ENCODE measurements around the gene AQP1.

Gene AQP1

GRCh38 chr7:30884881-30885280, 26.8 kb upstream of the AQP1 start:
- no peak for DNase-seq (ENCODE audit: low read depth)

DNA sequence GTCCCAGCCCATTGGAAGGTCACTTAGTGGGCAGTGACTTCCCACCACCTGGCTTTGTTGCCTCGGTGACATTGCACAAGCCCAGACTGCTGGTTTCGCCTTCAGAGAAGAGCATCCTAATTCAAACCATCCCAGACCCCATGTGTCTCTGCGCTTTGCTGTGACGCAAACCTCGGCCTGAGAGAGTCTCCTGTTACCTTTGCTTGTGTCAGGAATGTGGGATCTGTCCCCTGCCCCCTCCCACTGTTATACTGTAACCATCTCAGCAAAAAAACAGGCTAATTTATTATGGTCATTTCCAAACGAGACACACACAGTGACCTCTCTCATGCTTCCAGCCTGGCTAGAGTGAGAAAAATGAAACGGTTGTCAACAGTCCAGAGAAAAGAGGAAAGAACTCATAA, 25.0 kb upstream of the AQP1 start:
- peak; percentile 59 for DNase-seq (ENCODE audit: low read depth)

GRCh38 chr7:30887464-30887872, 24.2 kb upstream of the AQP1 start:
- DNase-seq (ENCODE audit: low read depth) = no peak

- DNase-seq (ENCODE audit: low read depth) = peak; percentile 83
These were observed 22.9 kb upstream of the AQP1 start for GRCh38 chr7:30888747-30889146.

DNA sequence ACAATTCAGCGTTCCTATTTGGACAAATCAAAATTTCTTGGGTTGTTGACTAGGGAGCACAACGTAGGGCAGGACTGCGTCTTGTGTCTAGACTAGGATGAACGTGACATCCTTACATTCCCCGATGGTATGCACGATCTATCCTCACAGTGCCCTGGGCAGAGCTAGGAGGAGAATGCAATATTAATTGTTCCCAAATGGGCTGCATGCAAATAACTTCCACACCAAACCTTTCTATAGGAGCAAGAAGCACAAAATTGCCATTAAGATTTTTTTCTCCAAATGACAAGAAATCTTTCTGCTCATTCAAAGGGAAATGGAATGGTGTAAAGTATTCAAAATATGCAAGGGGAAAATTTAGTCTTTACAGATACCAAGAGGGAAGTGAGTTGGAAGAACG, 21.4 kb upstream of the AQP1 start:
- no peak for DNase-seq (ENCODE audit: low read depth)

- no peak for DNase-seq (ENCODE audit: low read depth)
These were observed 18.3 kb upstream of the AQP1 start for GRCh38 chr7:30893357-30893756.

GRCh38 chr7:30894009-30894408, 17.6 kb upstream of the AQP1 start:
- no peak for DNase-seq (ENCODE audit: low read depth)

GRCh38 chr7:30894866-30895605, 16.6 kb upstream of the AQP1 start:
- DNase-seq (ENCODE audit: low read depth) = no peak

GRCh38 chr7:30896036-30896435, 15.6 kb upstream of the AQP1 start:
- no peak for DNase-seq (ENCODE audit: low read depth)

DNA sequence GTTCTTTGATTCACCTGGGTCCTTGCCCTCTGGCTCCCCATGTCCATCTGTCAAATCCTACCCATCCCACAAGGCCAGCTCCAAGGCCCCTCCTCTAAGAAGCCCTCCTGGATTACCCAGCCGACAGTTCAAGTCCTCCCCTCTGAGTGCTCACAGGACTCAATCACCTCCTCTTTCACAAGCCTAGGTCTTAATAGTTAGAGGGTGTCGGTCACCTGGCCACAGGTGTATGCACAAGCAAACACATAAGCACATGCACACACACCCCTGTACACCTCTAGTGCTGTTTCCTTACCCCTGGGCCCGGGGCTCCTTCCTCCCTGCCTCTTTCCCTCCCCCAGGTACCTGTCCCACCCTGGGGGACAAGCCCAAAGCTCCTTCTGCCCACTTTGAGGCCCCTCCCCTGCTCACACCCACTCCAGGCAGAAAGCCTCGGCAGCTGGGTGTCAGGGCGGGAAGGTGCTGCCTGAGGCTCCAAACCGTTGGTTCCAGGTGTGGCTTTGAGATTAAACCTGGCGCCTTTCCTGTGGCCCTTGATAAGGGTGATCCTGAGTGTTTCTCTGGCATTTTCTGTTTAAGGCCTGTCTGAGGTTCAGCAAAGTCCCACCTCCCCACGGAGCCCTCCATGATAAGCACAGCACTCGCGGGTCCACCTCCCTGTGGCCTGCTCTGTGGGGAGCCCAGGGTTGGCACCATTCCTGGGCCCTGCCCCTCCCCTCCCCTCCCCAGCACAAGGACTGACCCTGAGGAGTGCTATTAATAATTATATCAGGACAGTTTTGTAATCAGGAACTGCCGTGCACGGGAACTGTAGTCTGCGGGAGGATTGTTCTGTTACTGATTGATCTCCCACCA, 14.6 kb upstream of the AQP1 start:
- DNase-seq (ENCODE audit: low read depth) = no peak

GRCh38 chr7:30897770-30898169, 13.9 kb upstream of the AQP1 start:
- no peak for DNase-seq (ENCODE audit: low read depth)

DNA sequence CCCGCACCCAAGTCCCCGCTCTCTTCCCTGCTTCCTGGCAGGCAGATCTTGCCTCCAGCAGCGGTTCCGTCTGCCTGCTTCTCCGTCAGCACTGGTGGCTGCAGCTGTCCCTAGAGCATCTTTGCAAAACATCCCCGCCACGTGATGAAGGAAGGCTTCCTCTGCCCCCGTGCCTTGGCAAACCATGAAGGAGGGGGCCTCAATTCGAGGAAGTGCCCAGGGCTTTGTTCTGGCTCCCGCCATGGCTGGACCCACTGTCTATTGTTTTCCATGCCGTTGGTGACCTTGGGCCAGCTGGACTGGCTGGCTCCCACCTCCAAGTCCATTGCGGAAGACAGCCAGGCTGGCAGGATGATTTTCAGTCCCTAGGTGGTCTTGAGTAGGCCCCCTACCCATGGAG, 13.2 kb upstream of the AQP1 start:
- no peak for DNase-seq (ENCODE audit: low read depth)

- no peak for DNase-seq (ENCODE audit: low read depth)
These were observed 12.6 kb upstream of the AQP1 start for GRCh38 chr7:30899066-30899465.

- DNase-seq (ENCODE audit: low read depth) = no peak
These were observed 12.0 kb upstream of the AQP1 start for GRCh38 chr7:30899630-30900029.

DNA sequence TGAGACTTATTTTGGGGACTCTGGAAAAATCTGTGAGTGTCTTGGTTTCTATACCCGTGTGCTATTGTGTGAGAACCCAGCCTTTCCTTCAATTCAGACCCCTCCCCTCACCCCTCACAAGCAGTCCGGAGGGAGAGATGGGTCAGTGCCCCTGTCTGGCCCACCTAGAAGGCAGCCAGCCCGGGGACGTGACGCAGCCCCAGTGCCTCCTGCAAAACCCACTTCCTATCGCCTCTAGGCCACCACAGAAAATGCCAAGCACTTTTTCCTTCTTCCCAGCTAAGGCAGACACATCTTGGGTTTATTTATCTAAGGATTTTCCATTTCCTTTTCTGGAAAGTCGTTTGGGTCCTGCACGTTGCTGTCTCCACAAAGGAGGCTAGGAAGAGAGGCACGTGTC, 11.6 kb upstream of the AQP1 start:
- no peak for DNase-seq (ENCODE audit: low read depth)

GRCh38 chr7:30900803-30901362, 10.8 kb upstream of the AQP1 start:
- no peak for DNase-seq (ENCODE audit: low read depth)

- no peak for DNase-seq (ENCODE audit: low read depth)
These were observed 9.8 kb upstream of the AQP1 start for GRCh38 chr7:30901856-30902255.

DNA sequence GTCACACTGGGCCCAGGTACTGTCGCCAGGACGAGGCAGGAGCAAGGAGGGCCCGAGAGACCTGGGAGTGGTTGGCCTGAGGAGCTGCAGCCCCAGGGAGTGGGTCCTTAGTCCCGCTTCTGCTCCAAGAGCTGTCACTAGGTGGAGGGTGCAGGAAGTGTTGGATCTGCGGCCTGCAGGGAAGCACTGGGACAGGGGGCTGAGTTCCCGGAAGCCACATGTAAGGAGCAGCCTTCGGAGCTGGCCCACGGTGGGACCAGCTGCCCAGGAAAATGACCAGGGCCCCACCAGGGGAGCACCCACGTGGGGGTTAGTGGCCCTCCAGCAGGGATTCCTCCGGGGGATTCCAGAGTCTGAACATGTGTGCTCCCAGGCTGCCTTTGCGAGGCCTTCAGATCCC, 9.2 kb upstream of the AQP1 start:
- no peak for DNase-seq (ENCODE audit: low read depth)

GRCh38 chr7:30903146-30903545, 8.5 kb upstream of the AQP1 start:
- DNase-seq (ENCODE audit: low read depth) = no peak

DNA sequence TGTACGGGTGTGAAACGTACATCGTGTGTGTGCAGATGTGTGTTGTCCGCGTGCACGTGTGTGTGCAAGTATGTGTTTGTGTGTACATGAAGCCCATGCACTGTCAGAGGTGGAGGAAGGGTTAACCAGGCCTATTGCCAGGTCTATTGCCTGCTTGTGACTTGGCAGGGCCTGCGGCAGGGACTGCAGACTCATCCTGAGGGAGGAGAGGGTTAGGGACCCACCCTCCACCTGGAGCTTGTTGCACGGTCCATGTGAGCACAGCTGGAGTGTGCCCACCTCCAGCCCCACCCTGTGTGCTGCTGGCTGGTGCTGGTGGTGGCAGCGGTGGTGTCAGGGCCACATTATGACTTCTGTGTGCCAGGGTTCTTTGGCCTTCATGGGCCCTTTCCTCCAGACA, 7.1 kb upstream of the AQP1 start:
- no peak for DNase-seq (ENCODE audit: low read depth)

- no peak for DNase-seq (ENCODE audit: low read depth)
These were observed 6.3 kb upstream of the AQP1 start for GRCh38 chr7:30905078-30906012.

DNA sequence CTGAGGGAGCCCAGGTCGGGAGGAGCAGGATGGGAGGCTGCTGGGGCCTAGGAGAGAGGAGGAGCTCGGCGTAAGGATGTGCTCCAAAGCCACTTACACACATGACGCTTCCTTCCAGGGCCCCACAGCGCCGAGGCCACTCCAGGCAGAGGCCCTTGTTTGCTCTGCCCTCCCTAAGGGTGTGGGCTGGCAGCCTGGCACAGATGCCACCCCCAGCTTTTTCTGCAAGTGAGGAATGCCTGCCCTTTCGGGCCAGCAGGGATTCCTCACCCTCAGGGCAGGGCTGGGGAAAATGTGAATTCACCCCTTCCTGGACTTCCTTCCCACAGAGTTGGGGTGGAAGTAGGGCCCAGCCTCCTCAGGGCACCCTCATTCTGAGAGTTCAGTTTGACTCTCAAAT, 5.6 kb upstream of the AQP1 start:
- no peak for DNase-seq (ENCODE audit: low read depth)
